GM21360 (cell line): ENCODE results near the gene SPSB1.

ENCODE experiments used
- ATAC-seq: cut with Tn5 transposase; IDR thresholded peaks from one replicate; pipeline ENCODE4 v1.9.1; 2021; ENCODE audit warnings: mild to moderate bottlenecking, moderate library complexity; ENCODE audit not compliant: unreplicated experiment

Gene SPSB1

GRCh38 chr1:9340864-9341263, 48.2 kb downstream of the SPSB1 start:
- no peak for ATAC-seq

GRCh38 chr1:9341301-9341845, 48.7 kb downstream of the SPSB1 start:
- ATAC-seq, result no peak

GRCh38 chr1:9343269-9343668, 50.6 kb downstream of the SPSB1 start:
- ATAC-seq, result no peak

GRCh38 chr1:9344426-9345200, 51.9 kb downstream of the SPSB1 start:
- ATAC-seq, result no peak

- ATAC-seq, result no peak
Measured at GRCh38 chr1:9345471-9345870, 52.8 kb downstream of the SPSB1 start.

- ATAC-seq, result no peak
Measured at GRCh38 chr1:9345922-9346321, 53.2 kb downstream of the SPSB1 start.

GRCh38 chr1:9346566-9346965, 53.9 kb downstream of the SPSB1 start:
- no peak for ATAC-seq

GRCh38 chr1:9347095-9347850, 54.6 kb downstream of the SPSB1 start:
- ATAC-seq, result no peak

DNA sequence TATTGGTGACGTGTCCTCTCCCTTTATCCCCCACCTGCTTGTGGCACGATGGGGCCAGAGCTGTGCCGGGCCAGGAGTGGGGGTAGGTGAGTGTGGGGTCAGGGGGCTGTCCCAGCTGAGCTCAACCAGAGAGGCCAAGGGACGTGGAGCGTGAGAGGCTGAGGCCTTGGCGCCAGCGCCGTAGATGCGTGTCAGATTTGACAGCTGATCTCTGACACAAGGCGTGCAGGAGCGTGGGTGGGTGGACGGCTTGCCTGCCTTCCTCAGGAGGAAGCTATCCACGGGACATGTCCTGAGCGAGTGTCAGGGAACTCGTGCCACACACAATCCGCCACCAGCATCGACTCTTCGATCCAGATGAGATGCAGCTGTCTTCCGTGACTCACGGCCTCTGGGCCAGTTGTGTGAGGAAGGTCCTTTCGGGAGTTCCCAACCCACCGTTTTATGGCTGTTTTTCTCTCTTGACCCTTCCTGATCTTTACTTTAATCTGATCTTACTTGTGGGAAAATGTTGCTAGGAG, 56.7 kb downstream of the SPSB1 start:
- ATAC-seq, result no peak

GRCh38 chr1:9350013-9350908, 57.6 kb downstream of the SPSB1 start:
- no peak for ATAC-seq

DNA sequence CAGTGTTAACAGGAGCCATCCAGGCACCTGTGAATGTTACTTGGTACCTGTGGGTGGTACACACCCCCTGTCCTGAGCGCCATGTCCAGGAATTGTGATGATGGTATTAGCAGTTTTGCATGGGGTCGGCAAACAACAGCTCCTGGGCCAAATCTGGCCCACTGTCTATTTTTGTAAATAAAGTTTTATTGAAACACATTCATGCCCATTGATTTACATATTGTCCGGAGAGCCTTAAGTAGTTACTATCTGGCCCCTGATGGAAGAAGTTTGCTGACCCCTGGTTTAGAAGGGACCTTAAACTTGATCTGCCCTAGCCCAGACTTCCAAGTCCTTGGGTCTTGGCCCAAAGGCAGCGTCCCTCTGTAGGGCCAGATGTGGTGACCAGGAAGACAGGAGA, 58.3 kb downstream of the SPSB1 start:
- no peak for ATAC-seq

- no peak for ATAC-seq
Measured at GRCh38 chr1:9351654-9352271, 59.1 kb downstream of the SPSB1 start.

DNA sequence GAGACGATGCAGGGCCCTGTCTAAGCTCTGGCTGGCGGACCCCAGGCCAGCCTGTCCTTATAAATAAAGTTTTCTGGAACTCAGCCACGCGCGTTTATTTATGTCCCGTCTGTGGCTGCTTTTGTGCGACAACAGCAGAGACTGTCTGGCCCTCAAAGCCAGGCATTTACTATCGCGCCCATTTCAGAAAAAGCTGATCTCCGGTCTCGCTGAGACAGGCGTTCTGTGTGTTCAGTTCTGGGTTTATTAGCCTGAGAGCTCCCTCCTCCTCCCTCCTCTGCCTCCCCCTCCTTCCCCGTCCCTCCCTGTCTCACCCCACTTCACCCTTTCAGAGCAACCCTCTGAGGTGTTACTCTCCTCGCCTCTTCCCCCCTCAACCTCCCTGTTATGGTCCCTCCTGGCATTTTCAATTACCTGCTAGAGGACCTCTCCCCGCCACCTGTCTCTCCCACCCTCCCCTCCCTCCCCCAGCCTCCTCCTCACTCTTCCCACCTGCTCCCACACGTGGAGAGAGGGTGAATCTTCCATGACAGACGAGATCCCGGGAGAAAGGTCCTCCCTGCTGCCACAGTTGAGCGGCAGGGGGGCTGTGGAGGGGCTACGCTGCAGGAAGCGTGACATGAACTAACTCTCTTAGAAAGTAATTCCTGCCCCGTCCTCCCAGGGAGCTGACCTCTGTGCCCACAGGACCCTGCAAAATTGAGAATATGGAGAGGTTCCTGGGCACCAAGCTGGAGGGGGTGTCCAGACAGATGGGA, 59.9 kb downstream of the SPSB1 start:
- ATAC-seq, result no peak

DNA sequence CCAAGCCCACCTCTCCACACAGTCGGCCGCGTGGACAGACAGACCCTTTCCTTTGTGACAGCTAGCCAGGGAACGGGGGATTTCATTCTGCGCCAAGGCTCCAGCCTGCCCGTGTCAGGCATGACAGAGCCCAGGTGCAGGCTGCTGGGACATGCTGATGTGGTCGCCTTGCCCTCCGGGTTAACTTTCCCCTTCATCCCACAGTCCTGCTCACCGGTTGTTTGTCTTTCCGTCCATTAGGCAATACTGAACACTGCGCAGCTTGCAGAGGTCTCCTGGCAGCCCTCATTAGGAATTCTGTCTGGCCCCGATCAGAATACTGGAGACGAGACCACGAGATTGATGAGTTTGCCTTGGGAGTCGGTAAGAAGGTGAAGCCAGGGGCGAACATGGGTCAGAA, 62.8 kb downstream of the SPSB1 start:
- no peak for ATAC-seq

- no peak for ATAC-seq
Measured at GRCh38 chr1:9356021-9356420, 63.3 kb downstream of the SPSB1 start.

GRCh38 chr1:9356829-9357466, 64.3 kb downstream of the SPSB1 start:
- ATAC-seq, result no peak

DNA sequence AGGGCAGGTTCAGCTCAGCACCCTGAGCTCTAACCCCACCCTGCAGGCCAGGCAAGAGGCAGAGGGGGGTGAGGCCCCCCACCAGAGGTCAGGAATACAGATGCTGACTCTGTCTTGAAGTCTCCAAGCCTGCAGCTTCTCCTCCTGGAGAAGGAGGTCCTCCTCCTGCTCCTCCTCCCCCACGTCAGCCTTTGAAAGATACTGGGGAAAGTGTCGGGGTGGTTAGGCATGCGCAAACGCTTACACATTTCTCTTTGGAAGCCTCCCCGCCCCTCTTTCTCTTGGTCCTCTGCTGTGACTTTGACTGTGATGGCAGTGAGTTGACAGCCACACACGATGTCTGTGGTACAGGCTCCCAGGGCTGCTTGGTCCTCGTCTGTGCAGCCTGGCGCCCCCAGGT, 65.3 kb downstream of the SPSB1 start:
- ATAC-seq, result no peak

- ATAC-seq, result no peak
Measured at GRCh38 chr1:9360371-9361064, 67.8 kb downstream of the SPSB1 start.
